Muscle layer of colon (tissue), 2 donors: ENCODE data around the gene DCC.

Experiments used
- H3K27ac ChIP-seq: one replicate; pipeline ENCODE4 v1.7.0; 2013; ENCODE audit warnings: low read depth, mild to moderate bottlenecking, low read length, moderate library complexity
- H3K27me3 ChIP-seq, 2 donors: one replicate each; pipeline ENCODE4 v1.7.0; 2013; ENCODE audit warnings: low read length in 2 of 2, mild to moderate bottlenecking in 2 of 2; ENCODE audit not compliant: insufficient read depth in 2 of 2, control insufficient read depth in 1 of 2
- H3K36me3 ChIP-seq: one replicate; pipeline ENCODE4 v1.7.0; 2013; ENCODE audit warnings: mild to moderate bottlenecking, low read length; ENCODE audit not compliant: insufficient read depth
- H3K4me1 ChIP-seq: one replicate; pipeline ENCODE4 v1.7.0; 2013; ENCODE audit warnings: mild to moderate bottlenecking, low read length; ENCODE audit not compliant: insufficient read depth
- H3K4me3 ChIP-seq, 2 donors: one replicate each; pipeline ENCODE4 v1.7.0; 2013; ENCODE audit warnings: low read length in 2 of 2, low read depth in 1 of 2, mild to moderate bottlenecking in 1 of 2, moderate library complexity in 1 of 2
- H3K9ac ChIP-seq: one replicate; pipeline ENCODE4 v1.7.0; 2013; ENCODE audit warnings: low read length
- H3K9me3 ChIP-seq: one replicate; pipeline ENCODE4 v1.7.0; 2013; ENCODE audit warnings: mild to moderate bottlenecking, low read length
- donor health status: abdominal sarcoma.
- donor health status: Adenocarcinoma of cecum.

Gene DCC

GRCh38 chr18:53254265-53254664, 914.3 kb downstream of the DCC start:
- Histone ChIP-seq H3K9me3 (no peaks in the 10 kb centered on the region), H3K27ac (no peak overlapping the region), H3K36me3 (no peaks in the 10 kb centered on the region), H3K27me3 (no peaks in the 10 kb centered on the region), H3K4me3 (no peak overlapping the region), H3K4me1 (no peaks in the 10 kb centered on the region), H3K9ac (no peak overlapping the region)

DNA sequence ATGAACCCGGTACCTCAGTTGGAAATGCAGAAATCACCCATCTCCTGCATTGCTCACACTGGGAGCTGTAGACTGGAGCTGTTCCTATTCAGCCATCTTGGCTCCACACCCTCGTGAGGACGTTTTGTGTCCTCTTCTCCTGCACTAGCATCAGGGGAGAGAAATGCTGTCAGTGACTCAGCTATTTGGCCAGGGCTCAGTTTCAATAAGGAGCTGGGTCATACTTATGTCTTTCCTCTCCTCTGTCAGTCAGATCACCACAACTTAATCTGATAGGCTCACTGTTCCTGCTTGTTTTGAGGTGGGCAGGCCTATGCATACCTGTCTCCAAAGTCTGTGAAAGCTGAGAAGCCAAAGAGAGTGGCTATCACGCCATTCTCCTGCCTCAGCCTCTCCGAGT, 921.2 kb downstream of the DCC start:
- Histone ChIP-seq H3K36me3 (no peaks in the 10 kb centered on the region), H3K27ac (no peak overlapping the region), H3K4me3 (no peak overlapping the region), H3K9ac (no peak overlapping the region), H3K27me3 (no peaks in the 10 kb centered on the region), H3K9me3 (no peaks in the 10 kb centered on the region), H3K4me1 (no peaks in the 10 kb centered on the region)

DNA sequence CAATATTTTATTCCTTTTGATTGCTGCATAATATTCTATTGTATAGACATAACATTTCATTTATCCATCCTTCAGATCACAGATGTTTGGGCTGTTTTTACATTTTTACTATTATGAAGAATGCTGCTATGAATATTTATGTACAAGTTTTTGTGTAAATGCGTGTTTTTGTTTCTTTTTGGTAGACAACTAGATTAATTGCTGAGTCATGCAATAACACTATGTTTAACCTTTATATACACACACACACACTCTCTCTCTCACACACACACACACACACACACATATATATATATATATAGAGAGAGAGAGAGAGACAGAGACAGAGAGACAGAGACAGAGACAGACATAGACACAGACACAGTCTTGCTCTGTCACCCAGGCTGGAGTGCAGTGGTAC, 926.9 kb downstream of the DCC start:
- no peak overlapping the region for H3K9ac ChIP-seq
- no peaks in the 10 kb centered on the region for H3K9me3 ChIP-seq
- no peak overlapping the region for H3K4me3 ChIP-seq
- H3K4me1 ChIP-seq = no peaks in the 10 kb centered on the region
- H3K36me3 ChIP-seq = no peaks in the 10 kb centered on the region
- no peak overlapping the region for H3K27ac ChIP-seq
- no peaks in the 10 kb centered on the region for H3K27me3 ChIP-seq

DNA sequence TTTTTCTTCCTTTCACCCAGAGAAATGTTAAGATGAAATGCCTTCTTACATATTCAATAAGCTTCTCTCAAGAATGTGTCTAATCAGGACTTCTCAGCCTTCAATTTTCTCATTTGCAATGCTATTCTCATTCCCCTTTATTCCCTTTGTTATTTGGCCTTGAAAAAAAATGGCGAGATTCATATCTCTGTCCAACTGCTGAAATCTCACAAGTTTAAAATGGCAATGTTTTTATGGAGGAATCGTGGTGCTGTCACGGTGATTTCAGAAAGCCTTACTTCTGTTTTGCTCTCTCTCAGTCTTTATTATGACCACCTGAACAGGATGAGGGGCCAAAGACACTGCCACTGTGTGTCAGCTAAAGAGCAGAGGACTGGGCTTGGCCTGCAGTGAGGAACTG, 928.5 kb downstream of the DCC start:
- no peaks in the 10 kb centered on the region for H3K36me3 ChIP-seq
- no peak overlapping the region for H3K9ac ChIP-seq
- H3K4me3 ChIP-seq = no peak overlapping the region
- H3K9me3 ChIP-seq = no peaks in the 10 kb centered on the region
- no peak overlapping the region for H3K27ac ChIP-seq
- no peaks in the 10 kb centered on the region for H3K4me1 ChIP-seq
- no peaks in the 10 kb centered on the region for H3K27me3 ChIP-seq

- Histone ChIP-seq H3K9me3 (no peaks in the 10 kb centered on the region), H3K4me3 (no peak overlapping the region), H3K9ac (no peak overlapping the region), H3K36me3 (no peaks in the 10 kb centered on the region), H3K4me1 (no peaks in the 10 kb centered on the region), H3K27ac (no peak overlapping the region), H3K27me3 (no peaks in the 10 kb centered on the region)
Observed at GRCh38 chr18:53281406-53281805, 941.4 kb downstream of the DCC start.

DNA sequence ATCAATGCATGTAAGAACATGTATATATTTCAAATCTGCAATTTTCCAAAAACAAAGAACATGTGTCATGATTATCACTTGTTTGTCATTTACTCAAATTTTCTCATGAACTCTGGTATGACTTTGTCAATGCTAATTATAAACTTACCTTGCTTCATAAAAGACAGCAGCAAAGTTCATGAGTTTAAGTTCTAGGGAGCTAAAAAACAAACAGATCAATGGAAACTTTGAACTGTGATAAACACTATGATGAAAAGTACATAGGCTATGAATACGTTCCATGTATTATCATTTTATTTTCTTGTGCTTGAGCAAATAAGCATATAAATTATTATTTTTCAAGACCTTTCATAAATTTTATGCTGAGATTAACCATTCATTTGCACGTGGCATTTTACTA, 943.7 kb downstream of the DCC start:
- no peaks in the 10 kb centered on the region for H3K36me3 ChIP-seq
- no peak overlapping the region for H3K9ac ChIP-seq
- H3K4me3 ChIP-seq = no peak overlapping the region
- no peaks in the 10 kb centered on the region for H3K9me3 ChIP-seq
- H3K27me3 ChIP-seq = no peaks in the 10 kb centered on the region
- H3K4me1 ChIP-seq = no peaks in the 10 kb centered on the region
- H3K27ac ChIP-seq = no peak overlapping the region

- Histone ChIP-seq H3K27me3 (no peaks in the 10 kb centered on the region), H3K36me3 (no peaks in the 10 kb centered on the region), H3K4me3 (no peak overlapping the region), H3K27ac (no peak overlapping the region), H3K9ac (no peak overlapping the region), H3K4me1 (no peaks in the 10 kb centered on the region), H3K9me3 (no peaks in the 10 kb centered on the region)
Observed at GRCh38 chr18:53305461-53305860, 965.5 kb downstream of the DCC start.

- Histone ChIP-seq H3K9ac (no peak overlapping the region), H3K27me3 (no peaks in the 10 kb centered on the region), H3K27ac (no peak overlapping the region), H3K4me3 (no peak overlapping the region), H3K9me3 (no peaks in the 10 kb centered on the region), H3K4me1 (no peaks in the 10 kb centered on the region), H3K36me3 (no peaks in the 10 kb centered on the region)
Observed at GRCh38 chr18:53319628-53320027, 979.6 kb downstream of the DCC start.

DNA sequence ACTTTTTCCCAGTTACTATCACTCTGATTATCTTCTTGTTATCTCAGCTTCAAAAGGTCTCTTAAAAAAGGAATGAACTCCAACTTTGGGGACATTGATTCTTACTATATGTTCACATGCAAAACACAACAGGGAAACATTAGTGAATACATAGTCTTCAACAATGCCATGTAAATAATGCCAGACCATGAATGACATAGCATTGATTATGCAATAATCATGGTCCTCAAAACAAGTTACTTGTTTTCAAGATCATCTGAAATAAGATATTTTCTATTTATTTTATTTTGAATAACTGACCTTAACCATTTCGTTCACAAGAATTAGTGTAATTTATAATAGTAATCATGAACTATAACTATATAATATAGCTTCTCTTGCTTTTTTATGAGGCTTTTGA, 982.2 kb downstream of the DCC start:
- Histone ChIP-seq H3K4me3 (no peak overlapping the region), H3K27me3 (no peaks in the 10 kb centered on the region), H3K9me3 (no peaks in the 10 kb centered on the region), H3K4me1 (no peaks in the 10 kb centered on the region), H3K9ac (no peak overlapping the region), H3K27ac (no peak overlapping the region), H3K36me3 (no peaks in the 10 kb centered on the region)

DNA sequence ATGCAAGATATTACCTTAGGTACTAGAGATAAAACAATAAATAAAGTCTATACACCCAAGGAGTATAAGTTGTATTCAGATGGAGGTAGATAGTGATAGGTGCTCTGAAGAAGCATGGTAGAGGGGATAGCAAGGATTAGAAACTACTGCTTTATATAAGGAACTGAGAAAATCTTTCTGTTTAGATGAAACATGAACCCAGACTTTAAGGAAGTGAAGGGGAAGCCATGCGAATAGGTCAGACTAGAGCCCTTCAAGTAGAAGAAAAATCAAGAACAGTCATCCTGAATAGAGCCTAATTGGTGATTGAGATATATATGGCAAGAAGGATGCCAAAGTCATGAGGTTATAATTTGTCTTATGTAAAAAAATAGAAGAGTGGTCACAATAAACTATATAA, 984.4 kb downstream of the DCC start:
- Histone ChIP-seq H3K4me1 (no peaks in the 10 kb centered on the region), H3K4me3 (no peak overlapping the region), H3K27ac (no peak overlapping the region), H3K9me3 (no peaks in the 10 kb centered on the region), H3K36me3 (no peaks in the 10 kb centered on the region), H3K9ac (no peak overlapping the region), H3K27me3 (no peaks in the 10 kb centered on the region)

GRCh38 chr18:53360501-53361443, 1020.8 kb downstream of the DCC start:
- H3K9me3 ChIP-seq = no peaks in the 10 kb centered on the region
- no peak overlapping the region for H3K27ac ChIP-seq
- H3K27me3 ChIP-seq = no peaks in the 10 kb centered on the region
- no peaks in the 10 kb centered on the region for H3K4me1 ChIP-seq
- H3K9ac ChIP-seq = no peak overlapping the region
- H3K4me3 ChIP-seq = no peak overlapping the region
- H3K36me3 ChIP-seq = no peaks in the 10 kb centered on the region

- Histone ChIP-seq H3K27me3 (no peaks in the 10 kb centered on the region), H3K9me3 (no peaks in the 10 kb centered on the region), H3K27ac (no peak overlapping the region), H3K9ac (no peak overlapping the region), H3K4me1 (no peaks in the 10 kb centered on the region), H3K36me3 (no peaks in the 10 kb centered on the region), H3K4me3 (no peak overlapping the region)
Observed at GRCh38 chr18:53375621-53376020, 1035.6 kb downstream of the DCC start.
